Measurements from ENCODE around the gene PSENEN.

The PSENEN gene

GRCh38 chr19:35714601-35715354 lies 30.7 kb upstream of the PSENEN start:
- Mint-ChIP-seq H3K27ac (peak overlapping the region; percentile 99), H3K4me1 (peaks cover 60 to 81% of the 10 kb centered on the region in 2 donors), H3K36me3 (peaks cover 21 to 42% of the 10 kb centered on the region in 2 donors), H3K4me3 (peak overlapping the region; percentile 88 to 97), H3K27me3 (no peaks in the 10 kb centered on the region), H3K9me3 (peaks cover 2 to 4% of the 10 kb centered on the region in 2 donors)
- ATAC-seq (replicated peaks), result no peak
- DNase-seq, result no peak

- peaks cover 62 to 82% of the 10 kb centered on the region in 2 donors for H3K4me1 Mint-ChIP-seq
- peaks cover 2 to 4% of the 10 kb centered on the region in 2 donors for H3K9me3 Mint-ChIP-seq
- H3K36me3 Mint-ChIP-seq, result peaks cover 25 to 46% of the 10 kb centered on the region in 2 donors
- no peak for DNase-seq
- no peak for ATAC-seq (replicated peaks)
- H3K27ac Mint-ChIP-seq, result peak overlapping the region; percentile 93
- peak overlapping the region; percentile 88 to 97 for H3K4me3 Mint-ChIP-seq
- H3K27me3 Mint-ChIP-seq, result no peaks in the 10 kb centered on the region
These were observed 30.1 kb upstream of the PSENEN start for GRCh38 chr19:35715355-35715809.

- peaks cover 2 to 4% of the 10 kb centered on the region in 2 donors for H3K9me3 Mint-ChIP-seq
These were observed 29.3 kb upstream of the PSENEN start for GRCh38 chr19:35715981-35716800.

GRCh38 chr19:35716801-35717664 lies 28.4 kb upstream of the PSENEN start:
- Mint-ChIP-seq H3K36me3 (peaks cover 35 to 56% of the 10 kb centered on the region in 2 donors), H3K4me1 (peaks cover 57 to 80% of the 10 kb centered on the region in 2 donors), H3K27me3 (no peaks in the 10 kb centered on the region)

More at GRCh38 chr19:35715981-35716800, 29.3 kb upstream of the PSENEN start:
- peak in 1 of 2 donors; percentile 0 for ATAC-seq (replicated peaks)
- Mint-ChIP-seq H3K27me3 (no peaks in the 10 kb centered on the region), H3K36me3 (peaks cover 31 to 52% of the 10 kb centered on the region in 2 donors), H3K4me1 (peaks cover 59 to 80% of the 10 kb centered on the region in 2 donors), H3K4me3 (peak overlapping the region; percentile 88 to 97), H3K27ac (peak overlapping the region; percentile 93)
- no peak for DNase-seq

GRCh38 chr19:35717665-35718344 lies 27.6 kb upstream of the PSENEN start, which contains the start of gene KMT2B:
Gene KMT2B (plus strand): TSS chr19:35718003. CDS start chr19:35718019, 16 bp downstream.
- Mint-ChIP-seq H3K9me3 (no peaks in the 10 kb centered on the region), H3K4me3 (peak within 1 kb of the TSS; percentile 91 to 97), H3K36me3 (peaks cover 36 to 61% of the 10 kb centered on the region in 2 donors), H3K27ac (peak within 1 kb of the TSS; percentile 95), H3K4me1 (peaks cover 53 to 79% of the 10 kb centered on the region in 2 donors), H3K27me3 (no peaks in the 10 kb centered on the region)
- DNase-seq, result peak; percentile 97
- peak; percentile 58 to 69 for ATAC-seq (replicated peaks)

More at GRCh38 chr19:35716801-35717664, 28.4 kb upstream of the PSENEN start:
- peak; percentile 76 to 82 for ATAC-seq (replicated peaks)
- Mint-ChIP-seq H3K4me3 (peak overlapping the region; percentile 88 to 97), H3K9me3 (no peaks in the 10 kb centered on the region), H3K27ac (peak overlapping the region; percentile 93)
- peak; percentile 74 for DNase-seq

- Mint-ChIP-seq H3K4me1 (peaks cover 46 to 72% of the 10 kb centered on the region in 2 donors), H3K27me3 (no peaks in the 10 kb centered on the region), H3K9me3 (no peaks in the 10 kb centered on the region), H3K4me3 (peak overlapping the region; percentile 91), H3K36me3 (peaks cover 42 to 64% of the 10 kb centered on the region in 2 donors), H3K27ac (peak overlapping the region; percentile 95)
- ATAC-seq (replicated peaks) (peak; percentile 0 to 3), DNase-seq (no peak)
These were observed 27.0 kb upstream of the PSENEN start for GRCh38 chr19:35718345-35719041.

GRCh38 chr19:35719402-35720162 lies 25.9 kb upstream of the PSENEN start:
- Mint-ChIP-seq H3K27me3 (no peaks in the 10 kb centered on the region), H3K36me3 (peaks cover 45 to 61% of the 10 kb centered on the region in 2 donors), H3K27ac (peak overlapping the region; percentile 95), H3K4me3 (peak overlapping the region; percentile 91), H3K9me3 (no peaks in the 10 kb centered on the region), H3K4me1 (peaks cover 35 to 69% of the 10 kb centered on the region in 2 donors)
- DNase-seq (no peak), ATAC-seq (replicated peaks) (no peak)

- Mint-ChIP-seq H3K4me1 (peaks cover 30 to 65% of the 10 kb centered on the region in 2 donors), H3K36me3 (peaks cover 46 to 58% of the 10 kb centered on the region in 2 donors), H3K27me3 (no peaks in the 10 kb centered on the region), H3K4me3 (no peak overlapping the region), H3K27ac (peak overlapping the region; percentile 95), H3K9me3 (no peaks in the 10 kb centered on the region)
- DNase-seq (no peak), ATAC-seq (replicated peaks) (no peak)
These were observed 25.3 kb upstream of the PSENEN start for GRCh38 chr19:35720163-35720524.

GRCh38 chr19:35720648-35721047 lies 24.8 kb upstream of the PSENEN start:
- Mint-ChIP-seq H3K27ac (peak overlapping the region; percentile 65), H3K27me3 (no peaks in the 10 kb centered on the region), H3K9me3 (no peaks in the 10 kb centered on the region), H3K4me1 (peaks cover 29 to 60% of the 10 kb centered on the region in 2 donors), H3K4me3 (no peak overlapping the region), H3K36me3 (peaks cover 51 to 63% of the 10 kb centered on the region in 2 donors)
- ATAC-seq (replicated peaks), result no peak
- no peak for DNase-seq

GRCh38 chr19:35721374-35721773 lies 24.1 kb upstream of the PSENEN start:
- DNase-seq, result no peak

GRCh38 chr19:35722461-35722860 lies 23.0 kb upstream of the PSENEN start:
- Mint-ChIP-seq H3K4me3 (no peak overlapping the region), H3K27ac (peak overlapping the region; percentile 76), H3K9me3 (no peaks in the 10 kb centered on the region), H3K4me1 (peaks cover 23 to 48% of the 10 kb centered on the region in 2 donors), H3K27me3 (no peaks in the 10 kb centered on the region), H3K36me3 (peaks cover 60 to 64% of the 10 kb centered on the region in 2 donors)
- DNase-seq (no peak), ATAC-seq (replicated peaks) (no peak)

More at GRCh38 chr19:35721374-35721773, 24.1 kb upstream of the PSENEN start:
- Mint-ChIP-seq H3K9me3 (no peaks in the 10 kb centered on the region), H3K4me1 (peaks cover 25 to 53% of the 10 kb centered on the region in 2 donors), H3K4me3 (no peak overlapping the region), H3K27ac (peak overlapping the region; percentile 77), H3K27me3 (no peaks in the 10 kb centered on the region), H3K36me3 (peaks cover 56 to 63% of the 10 kb centered on the region in 2 donors)
- ATAC-seq (replicated peaks), result no peak

- Mint-ChIP-seq H3K36me3 (peaks cover 64 to 68% of the 10 kb centered on the region in 2 donors), H3K4me1 (peaks cover 23 to 48% of the 10 kb centered on the region in 2 donors), H3K27ac (peak overlapping the region; percentile 76), H3K27me3 (no peaks in the 10 kb centered on the region), H3K4me3 (no peak overlapping the region), H3K9me3 (no peaks in the 10 kb centered on the region)
- DNase-seq (no peak), ATAC-seq (replicated peaks) (no peak)
These were observed 22.6 kb upstream of the PSENEN start for GRCh38 chr19:35722897-35723296.
